ENCODE data around the gene ESPL1. TPM values are rescaled to one million over a fixed set of nuclear protein-coding genes. Genes with fewer than 3 reads are reported as not detected.

The ESPL1 gene
- polyA plus RNA-seq, 4 donors = 8.1 to 14.3 (median 9.2) TPM

DNA sequence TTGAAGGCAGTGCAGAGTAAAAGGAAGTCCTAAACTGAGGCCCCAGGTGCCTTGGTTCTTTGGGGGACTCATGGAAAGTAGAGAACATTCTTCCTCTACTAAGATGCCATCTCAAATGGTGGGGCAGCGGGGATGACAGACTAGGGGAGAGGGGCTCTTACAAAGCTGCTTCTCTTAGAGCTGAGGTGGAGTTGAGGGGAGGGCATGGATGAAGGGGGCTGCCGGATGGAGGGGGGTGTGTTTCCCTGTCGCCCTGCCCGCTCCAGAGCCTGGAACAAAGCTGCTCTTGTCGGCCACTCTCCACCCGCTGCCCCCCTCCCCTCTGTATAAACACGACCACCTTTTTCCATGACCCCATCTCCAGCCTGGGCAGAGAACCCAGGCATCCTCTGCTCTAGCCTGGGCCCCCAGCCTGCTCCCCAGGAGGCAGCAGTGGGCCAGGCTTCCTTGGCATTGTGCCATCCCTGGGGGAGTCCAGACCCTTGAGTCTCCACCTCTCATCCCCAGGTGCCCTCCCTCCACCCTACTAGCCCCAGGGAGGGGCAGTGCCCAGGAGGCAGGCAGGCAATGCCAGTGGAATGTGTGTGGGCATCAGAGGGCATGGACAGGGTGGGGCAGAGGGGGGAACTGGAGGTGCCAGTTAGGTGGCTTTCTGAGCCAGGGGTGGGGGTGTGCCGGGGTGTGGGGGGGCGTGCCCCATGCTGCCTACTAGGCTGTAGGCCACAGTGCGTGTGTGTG is 37.8 kb upstream of the ESPL1 start:
- no peak for DNase-seq (ENCODE audit: low read depth in 4 of 4, low spot score in 3 of 4)

- no peak for DNase-seq (ENCODE audit: low read depth in 4 of 4, low spot score in 3 of 4)
These were observed 36.5 kb upstream of the ESPL1 start for GRCh38 chr12:53231671-53231920.

DNA sequence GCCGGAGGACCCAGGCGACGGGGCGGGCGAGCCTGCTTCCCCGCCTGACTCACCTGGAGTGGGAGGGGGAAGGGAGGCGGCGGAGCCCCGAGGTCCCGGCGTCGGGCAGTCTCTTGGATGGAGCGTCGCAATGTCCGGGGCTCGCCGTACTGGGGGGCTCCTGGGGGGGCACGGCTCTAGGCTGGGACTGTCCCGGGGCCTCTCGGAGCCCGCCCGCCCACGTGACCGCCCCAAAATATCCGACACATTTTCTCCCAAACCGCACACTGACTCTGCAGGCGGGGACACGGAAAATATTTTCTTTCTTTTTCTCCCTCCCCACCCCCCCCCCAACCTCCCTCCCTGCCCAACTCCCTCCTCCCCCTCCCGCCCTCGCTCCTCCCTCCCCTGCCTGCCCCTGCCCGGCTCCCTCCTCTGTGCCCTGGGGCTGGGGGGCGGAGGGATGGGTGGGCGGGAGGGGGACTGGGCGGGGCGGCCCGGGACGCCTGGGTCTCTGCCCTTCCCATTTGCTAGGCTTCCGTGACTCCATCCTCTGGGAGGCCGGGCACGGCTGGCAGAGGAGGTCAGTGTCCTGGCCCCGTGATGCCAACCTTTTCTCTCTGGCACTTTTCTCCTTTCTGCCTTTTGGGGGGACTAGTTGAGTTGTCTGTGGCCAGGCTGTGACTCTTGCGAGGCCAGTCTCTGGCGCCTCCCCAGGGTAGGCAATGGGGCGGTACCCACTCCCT is 36.0 kb upstream of the ESPL1 start, which contains the start of gene RARG:
TSS of gene RARG (minus strand) at position 289 of the 725 bp plus-strand sequence. CDS start 4,664 bp downstream, outside the sequence.
- no peak for DNase-seq (ENCODE audit: low read depth in 4 of 4, low spot score in 3 of 4)

DNA sequence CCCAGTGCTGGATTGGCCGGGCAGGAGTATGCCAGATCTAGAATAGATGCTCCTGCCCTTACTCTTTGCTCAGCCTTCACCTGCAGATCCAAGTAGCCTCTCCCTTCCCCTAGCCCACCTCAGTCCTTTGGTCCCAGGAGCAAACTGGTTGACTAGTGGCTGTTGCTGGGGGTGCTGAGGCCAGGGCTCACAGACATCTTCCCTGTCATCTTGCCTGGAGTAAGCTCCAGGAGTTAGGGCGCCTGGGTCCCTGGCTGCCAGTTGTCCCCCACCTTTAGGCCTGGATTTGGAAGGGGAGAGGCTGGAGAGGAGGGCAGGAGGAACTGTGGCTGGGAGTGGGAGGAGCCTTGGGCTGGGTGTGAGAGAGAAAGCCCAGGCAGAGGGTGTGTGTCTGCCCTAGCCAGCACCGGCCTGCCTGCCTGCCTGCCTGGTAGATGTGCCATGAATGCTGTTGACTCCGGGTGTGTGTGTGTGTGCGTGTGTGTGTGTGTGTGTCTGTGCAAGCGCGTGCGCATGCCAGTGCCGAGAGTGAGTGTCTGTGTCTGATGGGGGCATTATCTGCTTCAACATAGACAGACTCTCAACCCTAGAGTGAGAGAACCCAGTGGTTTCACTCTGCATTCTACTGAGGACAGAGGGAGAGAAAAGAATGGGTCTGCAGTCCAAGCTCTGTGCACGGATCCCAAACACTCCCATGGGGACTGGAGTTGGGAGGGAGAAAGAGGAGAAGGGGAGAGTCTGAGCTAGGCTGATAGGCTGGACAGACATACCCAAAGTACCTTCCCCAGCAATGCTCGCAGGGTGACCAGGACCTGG is 35.2 kb upstream of the ESPL1 start:
- no peak for DNase-seq (ENCODE audit: low read depth in 4 of 4, low spot score in 3 of 4)

DNA sequence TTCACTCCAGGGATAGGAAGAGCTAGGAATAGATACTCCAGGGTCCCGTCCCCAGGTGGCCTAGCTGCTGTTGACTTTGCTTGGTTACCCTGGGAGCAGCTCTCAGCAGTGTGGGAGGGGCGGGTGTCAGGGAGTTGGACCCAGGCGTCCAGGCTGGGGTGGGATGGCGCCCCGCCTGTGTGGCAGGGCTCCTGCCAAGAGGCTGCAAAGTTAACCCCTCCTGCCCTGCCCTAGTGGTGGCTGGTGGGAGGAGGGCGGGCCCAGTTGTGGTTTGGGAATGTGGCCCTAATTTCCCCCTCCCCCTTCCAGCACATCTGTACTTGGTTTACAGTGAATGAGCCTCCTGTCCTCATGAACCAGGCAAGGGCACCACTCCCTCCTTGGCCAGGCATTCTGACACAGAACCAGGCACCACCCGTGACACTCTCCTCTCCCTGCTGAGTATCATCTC is 34.4 kb upstream of the ESPL1 start:
- DNase-seq (ENCODE audit: low read depth in 4 of 4, low spot score in 3 of 4) = no peak

- DNase-seq (ENCODE audit: low read depth in 4 of 4, low spot score in 3 of 4) = no peak
These were observed 33.7 kb upstream of the ESPL1 start for GRCh38 chr12:53234271-53234914.

GRCh38 chr12:53235164-53235563 is 32.9 kb upstream of the ESPL1 start:
- DNase-seq (ENCODE audit: low read depth in 4 of 4, low spot score in 3 of 4) = no peak

DNA sequence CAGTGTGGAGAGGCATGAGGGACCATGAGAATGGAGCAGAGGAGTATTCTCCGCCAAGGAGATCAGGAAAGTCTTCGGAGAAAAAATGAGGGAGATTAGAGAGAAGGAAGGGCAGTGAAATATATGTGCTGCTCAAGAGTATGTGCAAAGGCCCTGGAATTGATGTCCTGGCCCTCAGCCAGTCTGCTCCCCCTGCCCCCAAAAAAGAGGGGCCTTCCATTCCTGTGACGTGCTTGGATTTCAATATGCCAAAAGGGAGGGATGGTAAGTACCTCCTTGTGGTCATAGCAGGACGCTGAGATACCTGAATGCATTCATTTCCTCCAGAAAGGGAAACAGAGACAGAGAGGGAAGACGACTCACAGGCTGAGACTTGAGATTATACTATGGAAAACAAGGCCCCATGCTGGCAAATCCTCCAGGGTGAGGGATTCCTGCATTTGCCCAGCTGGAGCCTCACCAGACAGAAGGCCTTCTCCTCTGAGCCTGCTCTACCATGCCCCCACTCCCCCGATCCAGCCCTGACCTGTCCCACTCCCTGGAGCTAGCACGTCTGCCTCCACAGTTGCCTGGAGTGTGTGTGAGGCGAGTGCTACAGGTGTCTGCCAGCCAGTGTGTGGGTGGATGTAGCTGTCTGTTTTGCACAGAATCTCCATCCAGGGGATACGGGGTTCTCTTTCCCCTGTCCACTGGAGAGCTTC is 32.2 kb upstream of the ESPL1 start:
- DNase-seq (ENCODE audit: low read depth in 4 of 4, low spot score in 3 of 4) = no peak

DNA sequence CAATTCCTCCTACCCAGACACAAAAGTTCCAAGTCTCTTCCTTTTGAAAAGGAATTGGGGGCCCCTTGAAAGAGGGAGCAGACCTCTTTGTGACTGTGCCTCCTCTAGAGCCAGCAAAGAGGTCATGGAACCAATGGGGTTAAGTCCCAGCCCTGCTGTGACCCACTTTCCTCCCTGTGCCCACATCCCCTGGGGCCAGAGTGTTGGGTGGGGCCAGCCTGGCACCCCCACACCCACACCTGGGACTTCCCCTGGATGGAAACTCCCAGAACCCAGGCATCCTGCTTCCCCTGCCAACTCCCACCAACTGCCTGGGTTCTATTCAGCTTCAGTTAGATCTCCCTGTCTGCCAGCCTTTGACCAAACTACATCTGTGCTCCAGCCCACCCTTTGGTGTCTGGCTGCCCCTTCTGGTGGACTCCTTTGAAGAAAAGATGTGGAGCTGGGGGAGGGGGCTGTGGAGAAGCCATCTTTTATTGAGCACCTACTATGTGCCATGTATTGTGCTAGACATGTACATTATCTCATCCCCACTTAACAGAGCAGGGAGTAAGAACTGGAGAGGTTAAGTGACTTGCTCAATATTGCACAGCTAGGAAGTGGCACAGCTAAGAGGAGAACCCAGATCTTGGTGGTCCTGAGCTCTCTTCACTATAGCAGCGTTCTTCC is 31.5 kb upstream of the ESPL1 start:
- no peak for DNase-seq (ENCODE audit: low read depth in 4 of 4, low spot score in 3 of 4)

- no peak for DNase-seq (ENCODE audit: low read depth in 4 of 4, low spot score in 3 of 4)
These were observed 28.3 kb upstream of the ESPL1 start for GRCh38 chr12:53239643-53240258.

GRCh38 chr12:53241623-53242412 is 26.3 kb upstream of the ESPL1 start:
- no peak for DNase-seq (ENCODE audit: low read depth in 4 of 4, low spot score in 3 of 4)

GRCh38 chr12:53244337-53244736 is 23.8 kb upstream of the ESPL1 start:
- DNase-seq (ENCODE audit: low read depth in 4 of 4, low spot score in 3 of 4) = no peak

- no peak for DNase-seq (ENCODE audit: low read depth in 4 of 4, low spot score in 3 of 4)
These were observed 22.8 kb upstream of the ESPL1 start for GRCh38 chr12:53245286-53245685.

- no peak for DNase-seq (ENCODE audit: low read depth in 4 of 4, low spot score in 3 of 4)
These were observed 16.4 kb upstream of the ESPL1 start for GRCh38 chr12:53251477-53252348.

DNA sequence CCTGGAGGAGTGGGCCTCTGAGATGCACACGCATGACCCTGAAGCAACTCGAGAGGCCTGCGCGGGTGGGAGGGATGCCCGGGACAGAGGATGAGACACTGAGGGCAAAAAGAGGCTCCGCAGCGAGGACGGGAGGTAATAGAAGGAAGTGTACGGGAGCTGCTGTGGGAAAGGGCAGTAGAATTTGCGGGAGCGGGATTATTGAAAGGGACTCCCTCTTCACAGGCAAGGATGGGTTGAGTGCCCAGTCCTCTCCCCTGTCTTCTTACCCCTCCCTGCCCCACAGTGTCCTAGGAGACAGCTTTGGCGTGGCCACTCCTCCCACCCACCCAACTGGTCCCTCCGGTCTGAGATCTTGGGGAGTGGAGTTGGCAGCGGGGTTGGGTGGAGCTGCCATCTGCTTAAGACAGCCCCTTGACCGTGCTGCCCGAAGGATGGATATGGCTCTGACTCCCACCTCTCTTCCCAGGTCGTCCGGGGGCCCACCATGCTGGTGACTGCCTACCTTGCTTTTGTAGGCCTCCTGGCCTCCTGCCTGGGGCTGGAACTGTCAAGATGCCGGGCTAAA is 15.7 kb upstream of the ESPL1 start:
- DNase-seq (ENCODE audit: low read depth in 4 of 4, low spot score in 3 of 4) = no peak

- DNase-seq (ENCODE audit: low read depth in 4 of 4, low spot score in 3 of 4) = no peak
These were observed 14.8 kb upstream of the ESPL1 start for GRCh38 chr12:53253298-53253697.

GRCh38 chr12:53254816-53255545 is 13.1 kb upstream of the ESPL1 start:
- no peak for DNase-seq (ENCODE audit: low read depth in 4 of 4, low spot score in 3 of 4)
